ENCODE results near the gene TRPV6.

- TF ChIP-seq CTCF (conservative IDR thresholded peaks at IDR 0.05; ENCODE audit: low read depth in 2 of 2) (no peak), REST (IDR thresholded peaks at IDR 0.05; ENCODE audit: unreplicated experiment) (no peak), CREB1 (CRISPR knock-in tag; IDR thresholded peaks at IDR 0.05; ENCODE audit: low read depth) (no peak), EZH2phosphoT487 (IDR thresholded peaks at IDR 0.05; ENCODE audit: unreplicated experiment) (no peak), NANOG (IDR thresholded peaks at IDR 0.05; ENCODE audit: borderline replicate concordance) (no peak), STAT1 (IDR thresholded peaks at IDR 0.05; ENCODE audit: unreplicated experiment) (no peak), EZH2 (IDR thresholded peaks at IDR 0.05; ENCODE audit: low read depth, unreplicated experiment) (no peak), ZNF114 (CRISPR knock-in tag; IDR thresholded peaks at IDR 0.05) (no peak), POLR2AphosphoS5 (IDR thresholded peaks at IDR 0.05; ENCODE audit: low read depth) (no peak), ETS1 (IDR thresholded peaks at IDR 0.05) (no peak), JUNB (IDR thresholded peaks at IDR 0.05; ENCODE audit: unreplicated experiment) (no peak), ZNF331 (CRISPR knock-in tag; IDR thresholded peaks at IDR 0.05; ENCODE audit: low read depth) (no peak), ZNF462 (CRISPR knock-in tag; IDR thresholded peaks at IDR 0.05) (no peak)
Measured at GRCh38 chr7:142869434-142869833, 16.1 kb downstream of the TRPV6 start.

Data from GM23338 (cell line).